T-helper 1 cell treated with Interleukin-12 subunit alpha and Interleukin-12 subunit beta and Interleukin-4 antibody, amounts not matched to agents 30 ng/mL and 1 ng/mL, for 36 hours (primary cell): Measurements from ENCODE around the gene GREB1L. TPM values are rescaled to one million over a fixed set of nuclear protein-coding genes. Genes with fewer than 3 reads are reported as not detected.
"Not testable (repeated sequence)": the region's sequence is repeated elsewhere in the genome, so short reads cannot be mapped to it uniquely, and the experiment has no call there.

Experiments
- intact Hi-C: fragments of 100-400 bp; cut with micrococcal nuclease; formaldehyde crosslinking; loops from one replicate; pipeline ENCODE4 v1.15.1; 2024
- total RNA-seq: library from RNA; stranded (reverse); gene quantifications from 2 replicates; pipeline ENCODE4 v1.2.3, GENCODE V29; 2022

The GREB1L gene
- total RNA-seq, 1 donor from 2014 or later: not detected

GRCh38 chr18:21303895-21304294 is 61.9 kb downstream of the GREB1L start:
- intact Hi-C loops: loop anchor here (10.0 kb wide), 1 partner anchor 59 kb away; the partner anchor contains the start of gene GREB1L

GRCh38 chr18:21305621-21306020 is 63.6 kb downstream of the GREB1L start:
- intact Hi-C loops: loop anchor here (10.0 kb wide), 1 partner anchor 61 kb away; the partner anchor contains the start of gene GREB1L

- intact Hi-C loops: loop anchor here (10.0 kb wide), 1 partner anchor 62 kb away; the partner anchor contains the start of gene GREB1L
Measured at GRCh38 chr18:21306368-21306767, 64.3 kb downstream of the GREB1L start.

- intact Hi-C loops: loop anchor here (10.0 kb wide), 1 partner anchor 63 kb away; the partner anchor contains the start of gene GREB1L
Measured at GRCh38 chr18:21307578-21307977, 65.5 kb downstream of the GREB1L start.

GRCh38 chr18:21309248-21309647 is 67.2 kb downstream of the GREB1L start:
- intact Hi-C loops: loop anchor here (10.0 kb wide), 1 partner anchor 64 kb away; the partner anchor contains the start of gene GREB1L

GRCh38 chr18:21311980-21312379 is 69.9 kb downstream of the GREB1L start:
- intact Hi-C loops: loop anchor here (5.0 kb wide), 1 partner anchor 50 kb away; no protein-coding TSS in a partner anchor

- intact Hi-C loops: loop anchor here (5.0 kb wide), 1 partner anchor 49 kb away; no protein-coding TSS in a partner anchor
Measured at GRCh38 chr18:21313576-21313975, 71.5 kb downstream of the GREB1L start.

- intact Hi-C loops: loop anchor here (5.0 kb wide), 1 partner anchor 48 kb away; no protein-coding TSS in a partner anchor
Measured at GRCh38 chr18:21314724-21315123, 72.7 kb downstream of the GREB1L start.

GRCh38 chr18:21315126-21315525 is 73.1 kb downstream of the GREB1L start:
- intact Hi-C loops: not testable (repeated sequence)

GRCh38 chr18:21315741-21316197 is 73.7 kb downstream of the GREB1L start:
- intact Hi-C loops: no loop called here

- intact Hi-C loops: no loop called here
Measured at GRCh38 chr18:21316296-21316695, 74.3 kb downstream of the GREB1L start.

GRCh38 chr18:21321711-21322110 is 79.7 kb downstream of the GREB1L start:
- intact Hi-C loops: no loop called here

- intact Hi-C loops: no loop called here
Measured at GRCh38 chr18:21327101-21327500, 85.1 kb downstream of the GREB1L start.

- intact Hi-C loops: no loop called here
Measured at GRCh38 chr18:21330122-21330701, 88.2 kb downstream of the GREB1L start.

- intact Hi-C loops: no loop called here
Measured at GRCh38 chr18:21331065-21331464, 89.0 kb downstream of the GREB1L start.

GRCh38 chr18:21335927-21336488 is 94.0 kb downstream of the GREB1L start:
- intact Hi-C loops: no loop called here

- intact Hi-C loops: no loop called here
Measured at GRCh38 chr18:21336846-21337245, 94.8 kb downstream of the GREB1L start.

- intact Hi-C loops: no loop called here
Measured at GRCh38 chr18:21341141-21341540, 99.1 kb downstream of the GREB1L start.

GRCh38 chr18:21342372-21342771 is 100.3 kb downstream of the GREB1L start:
- intact Hi-C loops: no loop called here

- intact Hi-C loops: no loop called here
Measured at GRCh38 chr18:21344860-21345259, 102.8 kb downstream of the GREB1L start.

GRCh38 chr18:21345840-21346239 is 103.8 kb downstream of the GREB1L start:
- intact Hi-C loops: no loop called here

GRCh38 chr18:21359746-21360145 is 117.7 kb downstream of the GREB1L start:
- intact Hi-C loops: loop anchor here (5.0 kb wide), 1 partner anchor 47 kb away; no protein-coding TSS in a partner anchor
